Gastroesophageal sphincter (tissue), 3 donors: Measurements from ENCODE around the gene EPSTI1.

Source experiments
- CTCF ChIP-seq, 4 experiments: fragments of 200-600 bp in 2 of 4; fragments of 450-650 bp in 2 of 4; sonication (generic) in 1 of 4; IDR thresholded peaks; one replicate each; pipeline ENCODE4 v1.5.1; 2017 to 2019; ENCODE audit warnings: antibody characterized with exemption in 4 of 4, mild to moderate bottlenecking in 2 of 4, moderate library complexity in 2 of 4
- POLR2AphosphoS5 ChIP-seq: sonication (generic); formaldehyde crosslinking; IDR thresholded peaks from one replicate; pipeline ENCODE4 v1.6.1; 2017; ENCODE audit warnings: antibody characterized with exemption

DNA sequence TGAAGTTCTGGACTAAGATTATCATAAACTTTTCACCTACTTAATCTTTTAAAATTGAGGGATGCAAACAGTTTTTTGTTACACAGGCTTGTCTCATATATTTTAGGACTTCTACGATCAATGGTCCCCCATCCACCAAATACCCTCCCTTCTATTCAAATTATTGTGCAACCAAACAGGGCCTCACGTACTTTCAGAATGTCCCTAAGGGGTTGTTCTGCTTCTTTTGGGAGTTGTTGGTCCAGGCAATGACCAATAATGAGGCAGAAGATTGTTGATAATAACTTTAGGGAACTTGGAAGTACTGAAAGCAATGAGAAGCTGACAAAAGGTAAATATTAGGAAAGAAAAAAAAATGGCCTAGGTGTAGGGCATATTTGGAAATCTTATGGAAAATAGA is 34.2 kb upstream of the EPSTI1 start:
- no peak for TF ChIP-seq CTCF (IDR thresholded peaks at IDR 0.05)
- TF ChIP-seq POLR2AphosphoS5 = no peak
